KMS-11 (cell line): Measurements from ENCODE around the gene FNDC3B.

Experiments used
- H2AFZ ChIP-seq: fragments of 200-600 bp; sonication (generic); 2 replicates; pipeline ENCODE4 v1.6.1; 2016; ENCODE audit warnings: antibody characterized with exemption, mixed run types, low read depth
- H3K27ac ChIP-seq: fragments of 200-600 bp; sonication (generic); 2 replicates; pipeline ENCODE4 v1.6.1; 2016; ENCODE audit warnings: mild to moderate bottlenecking, mixed run types
- H3K27me3 ChIP-seq: fragments of 200-600 bp; sonication (generic); 2 replicates; pipeline ENCODE4 v1.6.1; 2017; ENCODE audit warnings: mild to moderate bottlenecking, low read depth, mixed run types, moderate library complexity; ENCODE audit not compliant: insufficient read depth
- H3K36me3 ChIP-seq: fragments of 200-600 bp; sonication (generic); 2 replicates; pipeline ENCODE4 v1.6.1; 2017; ENCODE audit warnings: mild to moderate bottlenecking, mixed run types; ENCODE audit not compliant: insufficient read depth
- H3K4me1 ChIP-seq: fragments of 200-600 bp; sonication (generic); 2 replicates; pipeline ENCODE4 v1.6.1; 2016; ENCODE audit warnings: mild to moderate bottlenecking, low read depth, mixed run types; ENCODE audit not compliant: poor library complexity, severe bottlenecking
- H3K4me2 ChIP-seq: fragments of 200-600 bp; sonication (generic); 2 replicates; pipeline ENCODE4 v1.7.0; 2016; ENCODE audit warnings: mild to moderate bottlenecking, mixed run types
- H3K4me3 ChIP-seq: fragments of 200-600 bp; sonication (generic); IDR thresholded peaks from 2 replicates; pipeline ENCODE4 v1.6.1; 2017; ENCODE audit warnings: low read depth, low read length, mixed read lengths; ENCODE audit not compliant: insufficient read depth
- H3K79me2 ChIP-seq: fragments of 200-600 bp; sonication (generic); 2 replicates; pipeline ENCODE4 v1.6.1; 2016; ENCODE audit warnings: low read depth, mixed run types; ENCODE audit not compliant: insufficient read depth
- H3K9ac ChIP-seq: fragments of 200-600 bp; sonication (generic); 2 replicates; pipeline ENCODE4 v1.6.1; 2016; ENCODE audit warnings: mild to moderate bottlenecking, mixed run types
- H4K20me1 ChIP-seq: fragments of 200-600 bp; sonication (generic); 2 replicates; pipeline ENCODE4 v1.6.1; 2016; ENCODE audit warnings: mild to moderate bottlenecking, mixed run types; ENCODE audit not compliant: insufficient read depth
- TF ChIP-seq, protein P1 (sequence below): fragments of 200-600 bp; sonication (generic); conservative IDR thresholded peaks from 2 replicates; pipeline ENCODE4 v1.6.1; 2017; ENCODE audit warnings: low read depth, mild to moderate bottlenecking, antibody characterized with exemption, low read length, moderate library complexity, mixed read lengths

FNDC3B gene

DNA sequence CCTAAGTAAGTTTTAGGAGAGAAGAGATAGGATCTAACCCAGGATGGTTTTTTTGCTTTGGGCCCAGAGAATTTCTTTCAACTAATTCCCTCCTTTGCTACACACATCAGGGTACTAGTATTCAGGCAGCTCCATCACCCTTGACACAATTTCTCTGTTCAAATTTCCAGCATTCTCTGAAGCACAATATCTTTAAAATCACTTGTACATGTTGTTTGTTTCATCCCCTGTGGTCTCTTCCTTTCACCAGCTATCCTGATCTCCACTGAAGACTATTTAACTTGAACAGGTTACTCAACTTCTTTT lies 32.4 kb upstream of the FNDC3B start:
- no peak overlapping the region for H3K9ac ChIP-seq
- no peaks in the 10 kb centered on the region for H4K20me1 ChIP-seq
- no peaks in the 10 kb centered on the region for H3K36me3 ChIP-seq
- no peak overlapping the region for H2AFZ ChIP-seq
- H3K27ac ChIP-seq = no peak overlapping the region
- no peak overlapping the region for H3K4me3 ChIP-seq
- TF ChIP-seq, protein P1, sequence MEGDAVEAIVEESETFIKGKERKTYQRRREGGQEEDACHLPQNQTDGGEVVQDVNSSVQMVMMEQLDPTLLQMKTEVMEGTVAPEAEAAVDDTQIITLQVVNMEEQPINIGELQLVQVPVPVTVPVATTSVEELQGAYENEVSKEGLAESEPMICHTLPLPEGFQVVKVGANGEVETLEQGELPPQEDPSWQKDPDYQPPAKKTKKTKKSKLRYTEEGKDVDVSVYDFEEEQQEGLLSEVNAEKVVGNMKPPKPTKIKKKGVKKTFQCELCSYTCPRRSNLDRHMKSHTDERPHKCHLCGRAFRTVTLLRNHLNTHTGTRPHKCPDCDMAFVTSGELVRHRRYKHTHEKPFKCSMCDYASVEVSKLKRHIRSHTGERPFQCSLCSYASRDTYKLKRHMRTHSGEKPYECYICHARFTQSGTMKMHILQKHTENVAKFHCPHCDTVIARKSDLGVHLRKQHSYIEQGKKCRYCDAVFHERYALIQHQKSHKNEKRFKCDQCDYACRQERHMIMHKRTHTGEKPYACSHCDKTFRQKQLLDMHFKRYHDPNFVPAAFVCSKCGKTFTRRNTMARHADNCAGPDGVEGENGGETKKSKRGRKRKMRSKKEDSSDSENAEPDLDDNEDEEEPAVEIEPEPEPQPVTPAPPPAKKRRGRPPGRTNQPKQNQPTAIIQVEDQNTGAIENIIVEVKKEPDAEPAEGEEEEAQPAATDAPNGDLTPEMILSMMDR = no peak
- no peaks in the 10 kb centered on the region for H3K27me3 ChIP-seq
- no peaks in the 10 kb centered on the region for H3K79me2 ChIP-seq
- H3K4me1 ChIP-seq = no peaks in the 10 kb centered on the region
- H3K4me2 ChIP-seq = no peak overlapping the region

DNA sequence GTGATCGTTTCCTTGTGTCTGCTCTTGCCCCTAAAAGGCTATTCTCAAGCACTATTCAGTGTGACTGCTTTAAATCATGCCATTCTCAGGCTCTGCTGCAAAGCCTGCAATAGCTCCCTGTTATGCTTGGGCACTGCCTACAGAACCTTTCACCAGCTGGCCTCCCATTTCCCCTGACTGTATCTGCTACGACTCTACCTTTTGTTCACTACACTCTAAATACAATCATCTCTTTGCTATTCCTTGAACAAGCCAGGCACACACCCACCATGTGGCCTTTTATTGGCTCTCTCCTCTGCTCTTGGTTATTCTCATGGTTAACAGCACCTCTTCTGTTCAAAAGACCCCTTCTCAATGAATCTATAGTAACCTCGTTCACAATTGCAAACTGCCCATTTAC lies 29.6 kb upstream of the FNDC3B start:
- TF ChIP-seq, protein P1 = no peak
- no peak overlapping the region for H3K4me3 ChIP-seq
- H3K4me1 ChIP-seq = no peaks in the 10 kb centered on the region
- no peak overlapping the region for H3K9ac ChIP-seq
- H4K20me1 ChIP-seq = no peaks in the 10 kb centered on the region
- no peak overlapping the region for H2AFZ ChIP-seq
- H3K27ac ChIP-seq = no peak overlapping the region
- no peaks in the 10 kb centered on the region for H3K27me3 ChIP-seq
- H3K4me2 ChIP-seq = no peak overlapping the region
- H3K36me3 ChIP-seq = no peaks in the 10 kb centered on the region
- H3K79me2 ChIP-seq = no peaks in the 10 kb centered on the region

DNA sequence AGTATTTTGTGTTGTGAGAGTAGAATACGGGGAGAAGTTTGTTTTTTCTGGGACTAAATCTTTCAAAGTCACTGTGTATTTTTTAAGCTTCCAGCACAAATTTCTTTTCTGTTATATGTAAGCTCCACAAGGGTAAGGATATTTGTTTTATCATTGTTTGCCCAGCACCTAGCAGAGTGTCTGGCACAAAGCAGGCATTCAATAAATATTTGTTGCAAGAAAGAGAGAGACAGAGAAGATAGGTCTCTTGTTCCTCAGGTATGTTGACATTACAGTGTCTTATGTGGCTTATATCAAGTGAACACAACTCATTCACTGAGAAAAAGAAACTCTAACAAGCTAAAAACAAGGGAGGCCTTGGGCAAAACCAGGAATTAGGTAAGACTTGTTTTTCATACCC lies 26.6 kb upstream of the FNDC3B start:
- no peaks in the 10 kb centered on the region for H3K27me3 ChIP-seq
- no peak overlapping the region for H3K27ac ChIP-seq
- H3K4me3 ChIP-seq = no peak overlapping the region
- H4K20me1 ChIP-seq = no peaks in the 10 kb centered on the region
- H3K4me2 ChIP-seq = no peak overlapping the region
- no peak overlapping the region for H2AFZ ChIP-seq
- no peak overlapping the region for H3K9ac ChIP-seq
- TF ChIP-seq, protein P1 = no peak
- no peaks in the 10 kb centered on the region for H3K36me3 ChIP-seq
- no peaks in the 10 kb centered on the region for H3K4me1 ChIP-seq
- no peaks in the 10 kb centered on the region for H3K79me2 ChIP-seq

DNA sequence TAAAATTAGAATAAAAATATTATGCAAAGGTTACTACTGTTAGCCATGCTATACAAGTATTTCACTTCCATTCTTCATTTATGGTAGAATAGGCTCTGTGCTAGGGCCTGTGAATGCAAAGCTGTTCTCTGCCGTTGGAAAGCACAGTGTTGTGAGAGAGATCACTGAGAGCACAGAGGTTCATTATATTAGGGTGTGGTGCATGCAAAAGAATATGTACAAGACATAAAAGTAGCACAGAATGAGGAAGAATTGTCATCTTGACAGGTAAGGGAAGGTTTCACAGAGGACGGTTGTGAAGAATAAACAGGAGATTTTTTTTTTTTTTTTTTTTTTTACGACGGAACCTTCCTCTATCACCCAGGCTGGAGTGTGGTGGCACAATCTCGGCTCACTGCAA lies 25.2 kb upstream of the FNDC3B start:
- Histone ChIP-seq H3K4me1 (no peaks in the 10 kb centered on the region), H2AFZ (no peak overlapping the region), H3K9ac (no peak overlapping the region), H3K36me3 (no peaks in the 10 kb centered on the region), H3K4me2 (no peak overlapping the region), H3K4me3 (no peak overlapping the region), H3K27ac (no peak overlapping the region), H3K27me3 (no peaks in the 10 kb centered on the region), H4K20me1 (no peaks in the 10 kb centered on the region), H3K79me2 (no peaks in the 10 kb centered on the region)
- TF ChIP-seq, protein P1 = no peak

DNA sequence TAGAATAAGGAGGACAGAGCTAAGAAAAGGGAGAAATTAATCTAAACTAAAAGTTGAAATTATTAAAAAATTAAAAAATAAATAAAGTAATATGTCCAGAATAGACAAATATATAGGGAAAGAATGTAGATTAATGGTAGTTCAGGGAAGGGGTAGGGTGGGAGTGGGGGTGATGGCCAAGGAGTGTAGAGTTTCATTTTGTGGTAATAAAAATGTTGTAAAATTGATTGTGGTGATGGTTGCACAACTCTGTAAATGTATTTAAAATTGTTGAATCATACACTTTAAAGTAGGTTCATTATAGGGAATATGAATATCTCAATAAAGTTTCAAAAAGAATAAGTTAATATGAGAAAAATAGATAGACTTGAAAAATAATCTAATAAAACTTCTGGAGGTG lies 21.0 kb upstream of the FNDC3B start:
- Histone ChIP-seq H3K27me3 (no peaks in the 10 kb centered on the region), H3K9ac (no peak overlapping the region), H3K4me2 (no peak overlapping the region), H3K4me3 (no peak overlapping the region), H3K36me3 (no peaks in the 10 kb centered on the region), H3K4me1 (no peaks in the 10 kb centered on the region), H2AFZ (no peak overlapping the region), H3K27ac (no peak overlapping the region), H3K79me2 (no peaks in the 10 kb centered on the region), H4K20me1 (no peaks in the 10 kb centered on the region)
- TF ChIP-seq, protein P1 = no peak
